Hepatocyte (in vitro differentiated cells): Measurements from ENCODE around the gene METRNL. TPM values are rescaled to one million over a fixed set of nuclear protein-coding genes. Genes with fewer than 3 reads are reported as not detected.
A peak's percentile ranks its signal among the peaks of the same experiment; 100 is the strongest.
"Not testable (repeated sequence)": the region's sequence is repeated elsewhere in the genome, so short reads cannot be mapped to it uniquely, and the experiment has no call there.

Source experiments
- DNase-seq: peaks from one replicate; pipeline ENCODE4 v3.0.0-alpha.2; 2016; ENCODE audit warnings: low spot score
- H2AFZ ChIP-seq: fragments of 200-600 bp; sonication (generic); 2 replicates; pipeline ENCODE4 v1.6.0; 2016; ENCODE audit warnings: antibody characterized with exemption, mild to moderate bottlenecking
- H3K27ac ChIP-seq: fragments of 200-600 bp; sonication (generic); 2 replicates; pipeline ENCODE4 v1.5.1; 2016; ENCODE audit warnings: mild to moderate bottlenecking
- H3K27me3 ChIP-seq: fragments of 200-600 bp; sonication (generic); 2 replicates; pipeline ENCODE4 v1.6.1; 2016
- H3K36me3 ChIP-seq: fragments of 200-600 bp; sonication (generic); replicated peaks from 2 replicates; pipeline ENCODE4 v1.5.1; 2016; ENCODE audit warnings: low read depth; ENCODE audit not compliant: insufficient read depth
- H3K4me1 ChIP-seq: fragments of 200-600 bp; sonication (generic); 2 replicates; pipeline ENCODE4 v1.5.1; 2016; ENCODE audit warnings: mild to moderate bottlenecking, moderate library complexity; ENCODE audit not compliant: insufficient read depth
- H3K4me2 ChIP-seq: fragments of 200-600 bp; sonication (generic); 2 replicates; pipeline ENCODE4 v1.6.0; 2016
- H3K4me3 ChIP-seq: fragments of 200-600 bp; sonication (generic); 2 replicates; pipeline ENCODE4 v1.5.1; 2016; ENCODE audit warnings: mild to moderate bottlenecking
- H3K79me2 ChIP-seq: fragments of 200-600 bp; sonication (generic); 2 replicates; pipeline ENCODE4 v1.6.0; 2017; ENCODE audit warnings: mild to moderate bottlenecking
- H3K9me2 ChIP-seq: fragments of 200-600 bp; sonication (generic); replicated peaks from 2 replicates; pipeline ENCODE4 v1.6.0; 2017; ENCODE audit warnings: mild to moderate bottlenecking; ENCODE audit not compliant: insufficient read depth
- H3K9me3 ChIP-seq: fragments of 200-600 bp; sonication (generic); 2 replicates; pipeline ENCODE4 v1.5.1; 2016; ENCODE audit warnings: low read depth, mild to moderate bottlenecking
- H4K20me1 ChIP-seq: fragments of 200-600 bp; sonication (generic); 2 replicates; pipeline ENCODE4 v1.6.0; 2016; ENCODE audit warnings: mild to moderate bottlenecking; ENCODE audit not compliant: insufficient read depth, poor library complexity, severe bottlenecking
- CTCF ChIP-seq: fragments of 200-600 bp; sonication (generic); IDR thresholded peaks from 2 replicates; pipeline ENCODE4 v1.5.1; 2016; ENCODE audit warnings: antibody characterized with exemption, mild to moderate bottlenecking; ENCODE audit not compliant: poor library complexity
- EZH2 ChIP-seq: fragments of 200-600 bp; sonication (generic); IDR thresholded peaks from 2 replicates; pipeline ENCODE4 v1.6.1; 2016; ENCODE audit warnings: antibody characterized with exemption, mild to moderate bottlenecking, borderline replicate concordance
- EZH2phosphoT487 ChIP-seq: fragments of 200-600 bp; sonication (generic); IDR thresholded peaks from one replicate; pipeline ENCODE4 v1.6.1; 2018; ENCODE audit warnings: antibody characterized with exemption, mild to moderate bottlenecking, low read depth, moderate library complexity; ENCODE audit not compliant: unreplicated experiment, severe bottlenecking
- WGBS: methylation state at CpG from one replicate; pipeline ENCODE4 v1.1.6; 2016; ENCODE audit warnings: low lambda C conversion rate; ENCODE audit errors: missing lambda C conversion rate; 5-methylcytosine and 5-hydroxymethylcytosine counted together
- polyA plus RNA-seq: library from polyadenylated mRNA; unstranded; fragments of >200 nt; fragmentation: Nextera tagmentation; extraction: Ambion mirVana; gene quantifications from 2 replicates; pipeline ENCODE4 v1.2.1, GENCODE V29; 2016
- total RNA-seq: library from RNA; depleted of rRNA; stranded (reverse); fragments of >200 nt; gene quantifications from 2 replicates; pipeline ENCODE4 v1.2.3, GENCODE V29; 2014

METRNL gene
- total RNA-seq (65.3 and 97.2 TPM in 2 replicates), polyA plus RNA-seq (151 and 164 TPM in 2 replicates)

- Histone ChIP-seq H3K9me3 (no peaks in the 10 kb centered on the region), H3K9me2 (no peaks in the 10 kb centered on the region), H3K4me3 (peak within 1 kb of the TSS; percentile 89), H3K4me1 (peaks cover 32% of the 10 kb centered on the region), H2AFZ (peak within 1 kb of the TSS; percentile 67), H3K36me3 (no peaks in the 10 kb centered on the region), H3K27me3 (peaks cover 15% of the 10 kb centered on the region), H4K20me1 (peaks cover 15% of the 10 kb centered on the region), H3K79me2 (peaks cover 34% of the 10 kb centered on the region), H3K27ac (peak within 1 kb of the TSS; percentile 96), H3K4me2 (peak within 1 kb of the TSS; percentile 99)
- peak; percentile 89 for DNase-seq
- TF ChIP-seq EZH2: no peak
- no peak for TF ChIP-seq CTCF
- no peak for TF ChIP-seq EZH2phosphoT487
- WGBS: 0% methylated on average over 2 of the region's 69 CpGs
These were observed at the start of gene METRNL for GRCh38 chr17:83079352-83079747. Gene METRNL (plus strand): TSS chr17:83079609. CDS start chr17:83079816, 207 bp downstream.

GRCh38 chr17:83030432-83030831 is 49.0 kb upstream of the METRNL start:
- Histone ChIP-seq H4K20me1 (no peaks in the 10 kb centered on the region), H3K27me3 (no peaks in the 10 kb centered on the region), H3K4me3 (no peak overlapping the region), H3K9me2 (no peaks in the 10 kb centered on the region), H3K79me2 (no peaks in the 10 kb centered on the region), H3K9me3 (no peaks in the 10 kb centered on the region), H3K4me2 (no peak overlapping the region), H3K36me3 (no peaks in the 10 kb centered on the region), H3K27ac (no peak overlapping the region), H2AFZ (no peak overlapping the region), H3K4me1 (no peaks in the 10 kb centered on the region)
- TF ChIP-seq EZH2 (no peak), EZH2phosphoT487 (no peak), CTCF (no peak)
- no peak for DNase-seq
- WGBS: 89% methylated on average over 23 of the region's 23 CpGs

- WGBS: 95% methylated on average over 15 of the region's 35 CpGs
These were observed 48.0 kb upstream of the METRNL start for GRCh38 chr17:83031321-83031945.

GRCh38 chr17:83031946-83032451 is 47.4 kb upstream of the METRNL start:
- not testable (repeated sequence) for H2AFZ ChIP-seq, DNase-seq, H3K4me3 ChIP-seq, H3K4me1 ChIP-seq, H3K9me2 ChIP-seq, H3K4me2 ChIP-seq, H4K20me1 ChIP-seq, H3K27me3 ChIP-seq, H3K27ac ChIP-seq, H3K79me2 ChIP-seq, H3K36me3 ChIP-seq, H3K9me3 ChIP-seq
- 94% methylated on average over 14 of the region's 33 CpGs for WGBS

More at GRCh38 chr17:83031321-83031945, 48.0 kb upstream of the METRNL start:
- Histone ChIP-seq H3K27ac (no peak overlapping the region), H3K4me1 (no peaks in the 10 kb centered on the region), H2AFZ (no peak overlapping the region), H3K27me3 (no peaks in the 10 kb centered on the region), H3K9me3 (no peaks in the 10 kb centered on the region), H3K4me3 (no peak overlapping the region), H3K4me2 (no peak overlapping the region), H3K9me2 (no peaks in the 10 kb centered on the region), H4K20me1 (no peaks in the 10 kb centered on the region), H3K36me3 (no peaks in the 10 kb centered on the region), H3K79me2 (no peaks in the 10 kb centered on the region)
- TF ChIP-seq EZH2phosphoT487: no peak
- no peak for DNase-seq
